ENCODE data around the gene OSTC.

Gene OSTC

DNA sequence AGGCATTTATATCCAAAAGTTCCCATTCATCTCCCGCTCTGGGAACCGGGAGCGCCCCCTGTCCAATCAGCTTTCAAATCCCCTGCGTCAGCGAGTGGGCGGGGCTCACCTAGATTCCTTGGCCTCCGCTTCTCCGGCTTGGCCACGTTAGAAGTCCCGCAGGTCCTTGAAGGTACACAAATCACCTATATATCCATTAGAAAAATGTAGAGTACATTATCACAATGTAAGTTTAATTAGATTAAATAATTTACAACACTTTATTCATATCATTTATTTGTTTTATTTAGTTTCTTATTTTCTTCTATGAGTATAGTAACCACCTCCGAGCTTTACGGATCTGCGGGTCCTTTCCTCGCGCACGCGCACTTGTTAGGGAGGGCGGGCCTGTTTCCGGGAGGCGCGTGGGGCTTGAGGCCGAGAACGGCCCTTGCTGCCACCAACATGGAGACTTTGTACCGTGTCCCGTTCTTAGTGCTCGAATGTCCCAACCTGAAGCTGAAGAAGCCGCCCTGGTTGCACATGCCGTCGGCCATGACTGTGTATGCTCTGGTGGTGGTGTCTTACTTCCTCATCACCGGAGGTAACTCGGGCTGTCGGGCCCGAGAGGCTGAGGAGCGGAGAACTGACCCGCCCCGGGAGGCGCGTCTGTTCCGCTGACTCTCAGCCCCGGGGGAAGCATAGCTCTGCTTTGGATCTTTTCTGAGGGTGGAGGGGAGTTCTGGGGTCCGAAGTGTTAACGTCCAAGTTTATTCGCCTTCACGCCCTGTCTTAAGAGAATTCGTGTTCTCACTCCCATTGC is at the start of gene OSTC:
OSTC (plus strand) TSS at position 388 of the 802 bp plus-strand sequence; CDS start at position 445, 57 bp downstream.
- H3K9me3 Mint-ChIP-seq, result no peaks in the 10 kb centered on the region
- intact Hi-C loops (cut with micrococcal nuclease), result loop anchor here (1.0 to 10.0 kb wide), 2 partner anchors 30 to 784 kb away; partner anchors contain the start of genes RPL34 and SEC24B
- H3K36me3 Mint-ChIP-seq (ENCODE audit: low read depth), result peaks cover 20% of the 10 kb centered on the region

GRCh38 chr4:108601106-108601505 is 49.3 kb upstream of the OSTC start:
- Mint-ChIP-seq H3K4me1 (ENCODE audit: low read depth) (peaks cover 5% of the 10 kb centered on the region), H3K27me3 (no peaks in the 10 kb centered on the region), H3K36me3 (ENCODE audit: low read depth) (no peaks in the 10 kb centered on the region), H3K4me3 (no peak overlapping the region), H3K9me3 (no peaks in the 10 kb centered on the region), H3K27ac (no peak overlapping the region)
- intact Hi-C loops (cut with micrococcal nuclease), result no loop called here

More for the DNA sequence above, at the start of gene OSTC:
- H3K4me1 Mint-ChIP-seq (ENCODE audit: low read depth), result peaks cover 27% of the 10 kb centered on the region
- no peaks in the 10 kb centered on the region for H3K27me3 Mint-ChIP-seq
- H3K4me3 Mint-ChIP-seq, result peak within 1 kb of the TSS; percentile 93
- peak within 1 kb of the TSS; percentile 96 for H3K27ac Mint-ChIP-seq

DNA sequence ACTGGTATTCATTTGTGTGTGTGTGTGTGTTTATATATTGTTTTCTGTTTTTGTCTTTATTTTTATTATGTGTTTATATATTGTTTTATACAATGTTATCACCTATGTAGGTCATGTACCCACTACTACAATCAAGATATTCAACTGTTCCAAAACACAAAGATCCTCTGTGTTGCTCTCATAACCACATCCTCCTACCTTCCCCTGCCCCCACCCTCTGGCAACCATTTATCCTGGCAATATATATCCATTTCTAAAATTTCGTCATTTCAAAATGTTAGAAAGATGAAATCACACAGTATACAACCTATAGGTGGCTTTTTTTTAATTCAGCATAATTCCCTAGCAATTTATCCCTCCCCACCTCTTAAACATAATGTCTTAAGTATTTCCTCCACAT is 48.9 kb upstream of the OSTC start:
- Mint-ChIP-seq H3K9me3 (no peaks in the 10 kb centered on the region), H3K27me3 (no peaks in the 10 kb centered on the region), H3K27ac (no peak overlapping the region), H3K4me3 (no peak overlapping the region), H3K4me1 (ENCODE audit: low read depth) (peaks cover 2% of the 10 kb centered on the region), H3K36me3 (ENCODE audit: low read depth) (no peaks in the 10 kb centered on the region)
- intact Hi-C loops (cut with micrococcal nuclease), result no loop called here

DNA sequence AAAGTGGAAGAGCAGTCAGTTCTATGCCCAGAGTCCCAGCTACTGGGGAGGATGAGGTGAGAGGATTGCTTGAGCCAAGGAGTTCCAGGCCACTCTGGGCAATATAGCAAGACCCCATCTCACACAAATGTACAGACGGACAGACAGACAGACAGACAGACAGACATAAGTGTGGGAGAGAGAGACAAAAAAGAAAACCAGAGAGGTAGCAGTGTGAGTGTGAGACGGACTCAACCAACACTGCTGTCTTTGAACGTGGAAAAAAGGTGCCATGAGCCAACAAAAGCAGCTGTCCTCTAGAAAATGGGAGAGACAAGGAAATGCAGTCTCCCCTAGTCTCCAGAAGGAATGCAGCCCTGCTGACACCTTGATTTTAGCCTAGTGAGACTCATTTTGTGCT is 48.2 kb upstream of the OSTC start:
- Mint-ChIP-seq H3K4me1 (ENCODE audit: low read depth) (no peaks in the 10 kb centered on the region), H3K4me3 (no peak overlapping the region), H3K27me3 (no peaks in the 10 kb centered on the region), H3K27ac (no peak overlapping the region), H3K36me3 (ENCODE audit: low read depth) (no peaks in the 10 kb centered on the region), H3K9me3 (no peaks in the 10 kb centered on the region)
- intact Hi-C loops (cut with micrococcal nuclease), result no loop called here

DNA sequence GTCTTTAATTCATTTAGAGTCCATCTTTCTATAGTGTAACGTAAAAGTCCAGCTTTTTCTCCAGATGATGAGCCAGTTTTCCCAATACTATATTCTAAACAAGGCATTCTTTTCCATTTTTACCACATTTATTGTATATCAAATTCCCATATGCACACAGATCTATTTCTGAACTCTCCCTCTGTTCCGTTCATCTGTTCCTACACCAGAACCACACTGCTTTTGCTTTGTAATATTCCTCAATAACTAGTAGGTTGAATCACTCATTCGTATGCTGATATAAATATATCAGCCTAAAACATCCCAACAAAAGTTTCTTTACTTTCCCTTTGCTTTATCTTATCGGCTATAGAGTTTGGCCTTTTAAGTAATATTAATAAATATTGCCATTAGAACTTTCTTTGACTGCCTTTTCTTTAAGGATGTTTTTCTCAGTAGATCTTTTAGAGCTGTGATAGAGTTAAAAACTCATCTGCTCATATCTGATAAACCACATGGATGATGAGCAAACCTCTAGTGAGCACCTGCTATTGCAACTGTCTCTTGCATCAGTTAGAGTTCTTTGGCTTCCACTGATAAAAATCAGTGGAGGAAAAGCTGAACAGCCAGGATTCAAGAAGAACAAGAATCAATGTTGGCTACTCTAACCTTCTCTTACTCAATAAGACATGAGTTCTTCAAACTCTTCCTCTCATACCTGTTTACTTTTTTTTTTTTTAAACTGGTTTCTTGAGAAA is 43.2 kb upstream of the OSTC start:
- intact Hi-C loops (cut with micrococcal nuclease), result no loop called here
- Mint-ChIP-seq H3K27ac (no peak overlapping the region), H3K4me3 (no peak overlapping the region), H3K27me3 (no peaks in the 10 kb centered on the region), H3K4me1 (ENCODE audit: low read depth) (no peaks in the 10 kb centered on the region), H3K36me3 (ENCODE audit: low read depth) (no peaks in the 10 kb centered on the region), H3K9me3 (no peaks in the 10 kb centered on the region)

GRCh38 chr4:108611365-108611764 is 39.0 kb upstream of the OSTC start:
- H3K4me1 Mint-ChIP-seq (ENCODE audit: low read depth), result no peaks in the 10 kb centered on the region
- intact Hi-C loops (cut with micrococcal nuclease), result no loop called here
- no peak overlapping the region for H3K27ac Mint-ChIP-seq
- H3K4me3 Mint-ChIP-seq, result no peak overlapping the region
- no peaks in the 10 kb centered on the region for H3K27me3 Mint-ChIP-seq
- H3K36me3 Mint-ChIP-seq (ENCODE audit: low read depth), result peaks cover 5% of the 10 kb centered on the region
- H3K9me3 Mint-ChIP-seq, result peaks cover 8% of the 10 kb centered on the region

DNA sequence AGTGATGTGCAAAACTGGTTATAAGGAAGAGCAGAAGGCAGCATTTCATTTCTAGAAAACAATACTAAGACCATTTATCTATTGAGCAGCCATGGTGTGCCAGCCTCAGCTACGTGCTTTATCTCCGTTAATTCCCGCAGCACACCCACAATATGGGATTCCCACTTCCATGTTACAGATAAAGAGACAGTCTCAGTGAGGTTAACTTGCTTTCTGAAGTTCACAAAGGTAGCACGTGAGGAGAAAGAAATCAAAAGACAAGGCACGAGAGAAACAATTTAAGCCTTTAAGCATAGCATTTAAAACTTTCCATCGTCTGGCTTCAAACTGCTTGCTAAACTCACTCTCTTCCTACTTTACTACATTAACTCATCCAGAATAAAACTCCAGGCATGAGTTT is 38.0 kb upstream of the OSTC start:
- peaks cover 8% of the 10 kb centered on the region for H3K9me3 Mint-ChIP-seq
- no peak overlapping the region for H3K27ac Mint-ChIP-seq
- H3K4me1 Mint-ChIP-seq (ENCODE audit: low read depth), result no peaks in the 10 kb centered on the region
- no peak overlapping the region for H3K4me3 Mint-ChIP-seq
- peaks cover 5% of the 10 kb centered on the region for H3K36me3 Mint-ChIP-seq (ENCODE audit: low read depth)
- intact Hi-C loops (cut with micrococcal nuclease), result no loop called here
- H3K27me3 Mint-ChIP-seq, result no peaks in the 10 kb centered on the region

- Mint-ChIP-seq H3K36me3 (ENCODE audit: low read depth) (peaks cover 38% of the 10 kb centered on the region), H3K27me3 (no peaks in the 10 kb centered on the region), H3K4me3 (peak overlapping the region; percentile 91), H3K27ac (peak overlapping the region; percentile 95), H3K4me1 (ENCODE audit: low read depth) (peaks cover 39% of the 10 kb centered on the region), H3K9me3 (peaks cover 8% of the 10 kb centered on the region)
- intact Hi-C loops (cut with micrococcal nuclease), result loop anchor here (1.0 to 10.0 kb wide), 2 partner anchors 31 to 1195 kb away; partner anchors contain the start of genes GAR1 and OSTC
These were observed 30.9 kb upstream of the OSTC start for GRCh38 chr4:108619372-108620100.

DNA sequence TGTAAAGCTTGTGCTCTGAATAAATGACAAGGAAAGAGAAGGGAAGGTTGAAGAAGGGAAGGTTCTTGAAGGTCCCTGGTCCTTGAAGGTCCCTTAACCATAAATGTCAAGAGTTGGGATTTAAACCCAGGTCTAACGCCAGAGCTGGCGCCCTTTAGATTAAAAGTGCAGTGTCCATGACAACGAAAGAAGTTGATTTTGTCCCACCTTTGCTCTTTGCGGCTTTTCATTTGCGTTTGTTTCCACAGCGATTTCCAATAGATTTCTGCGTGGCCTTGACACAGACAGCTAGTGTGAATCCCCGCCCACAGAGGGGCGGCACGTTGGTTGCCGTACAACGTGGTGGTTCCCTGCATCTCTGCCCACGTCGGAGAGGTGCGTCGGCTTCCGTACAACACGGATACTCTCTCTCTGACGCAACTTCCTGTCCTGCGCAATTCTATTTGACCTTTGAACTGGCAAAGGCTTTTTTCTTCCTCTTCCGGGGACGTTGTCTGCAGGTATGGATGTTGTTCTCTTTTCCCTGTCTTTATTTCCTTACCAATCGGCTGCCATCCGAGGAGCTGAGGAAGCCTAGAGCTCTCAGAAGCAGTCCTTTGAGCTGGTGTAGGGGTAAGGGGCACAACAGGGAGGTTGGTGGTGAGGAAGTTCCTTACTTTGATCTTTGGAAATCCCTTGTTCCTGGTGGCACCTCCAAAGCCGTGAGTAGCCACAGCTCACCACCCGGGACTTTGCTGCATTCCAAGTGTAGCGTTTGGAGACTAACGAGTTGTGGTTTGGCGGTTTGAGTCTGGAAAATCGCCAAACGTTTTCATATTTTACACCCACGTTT is 30.1 kb upstream of the OSTC start, which contains the start of gene RPL34:
RPL34 (plus strand) TSS at position 476 of the 832 bp plus-strand sequence. CDS start 1,384 bp downstream, outside the sequence.
- H3K27me3 Mint-ChIP-seq, result no peaks in the 10 kb centered on the region
- intact Hi-C loops (cut with micrococcal nuclease), result loop anchor here (1.0 to 10.0 kb wide), 2 partner anchors 30 to 1194 kb away; partner anchors contain the start of genes GAR1 and OSTC
- peak within 1 kb of the TSS; percentile 91 for H3K4me3 Mint-ChIP-seq
- H3K27ac Mint-ChIP-seq, result peak within 1 kb of the TSS; percentile 95
- H3K36me3 Mint-ChIP-seq (ENCODE audit: low read depth), result peaks cover 46% of the 10 kb centered on the region
- peaks cover 8% of the 10 kb centered on the region for H3K9me3 Mint-ChIP-seq
- peaks cover 39% of the 10 kb centered on the region for H3K4me1 Mint-ChIP-seq (ENCODE audit: low read depth)

DNA sequence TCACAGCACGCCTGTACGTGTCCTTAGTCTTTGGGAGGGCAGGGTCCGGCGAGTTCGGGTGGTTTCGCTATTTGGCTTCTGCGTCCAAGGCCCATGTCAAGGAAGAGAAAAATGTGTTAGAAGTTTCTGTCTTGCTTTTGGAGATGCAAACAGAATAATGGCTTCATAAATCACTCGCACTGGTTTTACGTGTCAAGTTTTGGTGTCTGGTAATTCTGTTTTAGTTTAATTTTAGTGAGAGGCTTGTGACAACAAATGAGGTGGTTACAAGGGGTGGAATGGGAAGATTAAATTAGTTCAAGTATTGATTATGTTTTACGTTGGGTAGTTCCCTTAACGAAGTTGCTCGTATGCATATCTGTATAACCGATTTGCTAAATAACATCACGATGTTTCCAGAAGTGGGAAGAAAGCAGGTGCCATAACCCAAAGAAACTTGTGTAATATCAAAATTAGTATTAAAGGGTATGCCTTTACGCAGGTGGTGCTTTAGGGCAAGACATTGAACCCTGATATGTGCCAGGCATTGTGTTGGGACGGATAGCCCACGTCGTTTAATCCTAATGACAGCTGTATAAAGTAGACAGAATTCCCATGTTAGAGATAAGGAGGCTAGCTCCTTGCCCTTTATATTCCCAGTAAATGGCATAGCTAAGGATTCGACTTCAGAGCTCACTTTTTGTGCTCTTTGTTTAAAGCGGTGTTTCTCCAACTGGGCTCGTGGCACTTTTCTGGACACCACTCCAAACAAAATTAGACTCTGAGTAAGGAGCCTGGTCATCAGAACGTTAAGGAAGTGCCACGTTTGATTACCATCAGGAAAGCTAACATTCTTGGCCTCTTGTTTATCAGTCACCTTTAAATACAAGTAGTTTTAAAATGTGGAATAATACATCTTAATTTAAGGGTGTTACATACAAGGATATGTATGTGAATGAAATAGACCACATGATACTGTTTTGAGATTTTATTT is 29.2 kb upstream of the OSTC start:
- Mint-ChIP-seq H3K27me3 (no peaks in the 10 kb centered on the region), H3K4me3 (peak overlapping the region; percentile 91), H3K27ac (peak overlapping the region; percentile 95), H3K36me3 (ENCODE audit: low read depth) (peaks cover 50% of the 10 kb centered on the region), H3K9me3 (no peaks in the 10 kb centered on the region), H3K4me1 (ENCODE audit: low read depth) (peaks cover 39% of the 10 kb centered on the region)
- intact Hi-C loops (cut with micrococcal nuclease), result loop anchor here (1.0 to 10.0 kb wide), 2 partner anchors 29 to 1194 kb away; partner anchors contain the start of genes GAR1 and OSTC

GRCh38 chr4:108622022-108622421 is 28.4 kb upstream of the OSTC start:
- Mint-ChIP-seq H3K9me3 (no peaks in the 10 kb centered on the region), H3K4me3 (no peak overlapping the region), H3K27me3 (no peaks in the 10 kb centered on the region), H3K4me1 (ENCODE audit: low read depth) (peaks cover 39% of the 10 kb centered on the region), H3K27ac (no peak overlapping the region), H3K36me3 (ENCODE audit: low read depth) (peaks cover 58% of the 10 kb centered on the region)
- intact Hi-C loops (cut with micrococcal nuclease), result loop anchor here (10.0 kb wide), 1 partner anchor 1193 kb away; the partner anchor contains the start of gene GAR1

DNA sequence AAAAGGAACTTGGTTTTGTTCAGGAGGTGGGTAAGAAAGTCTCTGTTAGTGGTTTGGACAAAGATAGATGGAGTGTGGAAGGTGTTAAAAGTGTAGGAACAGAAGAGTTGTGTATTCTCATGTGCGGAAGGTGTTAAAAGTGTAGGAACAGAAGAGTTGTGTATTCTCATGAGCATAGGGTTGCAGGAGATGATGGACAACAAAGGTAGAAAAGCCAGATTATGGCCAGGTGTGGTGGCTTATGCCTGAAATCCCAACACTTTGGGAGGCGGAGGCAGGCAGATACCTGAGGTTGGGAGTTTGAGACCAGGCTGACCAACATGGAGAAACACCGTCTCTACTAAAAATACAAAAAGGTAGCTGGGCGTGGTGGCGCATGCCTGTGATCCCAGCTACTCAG is 27.6 kb upstream of the OSTC start:
- peaks cover 39% of the 10 kb centered on the region for H3K4me1 Mint-ChIP-seq (ENCODE audit: low read depth)
- H3K36me3 Mint-ChIP-seq (ENCODE audit: low read depth), result peaks cover 62% of the 10 kb centered on the region
- no peaks in the 10 kb centered on the region for H3K9me3 Mint-ChIP-seq
- H3K27ac Mint-ChIP-seq, result no peak overlapping the region
- intact Hi-C loops (cut with micrococcal nuclease), result loop anchor here (10.0 kb wide), 1 partner anchor 1192 kb away; the partner anchor contains the start of gene GAR1
- no peak overlapping the region for H3K4me3 Mint-ChIP-seq
- no peaks in the 10 kb centered on the region for H3K27me3 Mint-ChIP-seq

Data from dendritic cell treated with granulocyte-macrophage colony-stimulating factor and Interleukin-4, amounts not matched to agents 40 ng/mL and 50 ng/mL, for 4 days (primary cell).